Measurements from ENCODE around the gene EPB41L4A.

The EPB41L4A gene

GRCh38 chr5:112353678-112354077 is 65.4 kb downstream of the EPB41L4A start:
- no peak for DNase-seq

DNA sequence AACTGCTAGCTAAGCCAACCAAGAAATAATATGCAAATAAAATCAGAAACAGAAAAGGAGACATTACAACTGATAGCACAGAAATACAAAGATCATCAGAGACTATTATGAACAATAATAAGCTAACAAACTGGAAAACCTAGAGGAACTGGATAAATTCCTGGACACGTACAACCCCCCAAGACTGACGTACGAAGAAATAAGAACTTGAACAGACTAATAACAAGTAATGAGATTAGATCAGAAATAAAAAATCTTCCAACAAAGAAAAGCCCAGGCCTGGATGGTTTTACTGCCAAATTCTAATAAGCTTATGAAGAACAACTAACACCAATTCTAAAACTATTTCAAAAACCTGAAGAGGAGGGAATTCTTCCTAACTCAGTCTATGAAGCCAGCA is 67.9 kb downstream of the EPB41L4A start:
- DNase-seq = no peak

GRCh38 chr5:112350626-112351025 is 68.5 kb downstream of the EPB41L4A start:
- no peak for DNase-seq

- DNase-seq = no peak
These were observed 69.7 kb downstream of the EPB41L4A start for GRCh38 chr5:112349371-112349770.

DNA sequence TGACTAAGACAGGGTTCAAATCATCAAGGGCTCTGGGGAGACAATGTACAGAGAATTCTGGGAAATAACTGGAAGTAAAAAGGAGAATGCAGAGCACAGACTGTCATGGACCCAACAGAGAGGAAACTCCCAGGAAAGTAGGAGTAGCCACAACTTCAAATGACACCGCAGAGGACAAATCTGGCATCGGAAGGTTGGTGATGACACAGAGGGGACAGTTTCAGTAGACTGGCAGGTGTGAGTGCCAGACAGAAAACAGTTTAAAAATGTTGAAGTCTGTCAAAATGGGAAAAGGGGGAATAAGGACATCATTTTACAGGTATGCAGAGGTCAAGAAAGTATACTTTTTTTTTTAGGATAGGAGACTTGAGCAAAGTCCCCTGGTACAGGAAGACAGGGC is 70.2 kb downstream of the EPB41L4A start:
- DNase-seq = no peak

- no peak for DNase-seq
These were observed 70.7 kb downstream of the EPB41L4A start for GRCh38 chr5:112348387-112348786.

- DNase-seq = no peak
These were observed 72.5 kb downstream of the EPB41L4A start for GRCh38 chr5:112346411-112347044.

GRCh38 chr5:112344540-112344939 is 74.5 kb downstream of the EPB41L4A start:
- no peak for DNase-seq

DNA sequence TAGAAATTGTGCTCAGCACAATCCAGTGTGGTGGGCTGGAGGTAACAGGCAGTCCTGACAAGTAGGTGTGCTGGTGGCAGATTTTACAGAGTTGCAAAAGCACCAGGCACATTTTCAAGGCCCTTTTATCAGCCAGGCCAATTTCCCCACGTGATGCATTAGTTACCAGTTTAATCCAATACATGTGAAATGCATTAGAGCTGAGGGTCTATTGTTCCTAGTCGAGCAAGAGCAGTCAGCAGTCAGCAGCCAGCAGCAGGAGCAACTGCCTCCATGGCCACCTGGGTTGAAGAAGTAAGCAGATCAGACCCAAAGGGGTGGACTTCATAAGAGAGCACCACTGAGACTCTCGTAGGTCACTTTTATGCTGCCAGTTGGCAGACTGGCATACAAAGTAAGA is 76.7 kb downstream of the EPB41L4A start:
- DNase-seq = no peak

DNA sequence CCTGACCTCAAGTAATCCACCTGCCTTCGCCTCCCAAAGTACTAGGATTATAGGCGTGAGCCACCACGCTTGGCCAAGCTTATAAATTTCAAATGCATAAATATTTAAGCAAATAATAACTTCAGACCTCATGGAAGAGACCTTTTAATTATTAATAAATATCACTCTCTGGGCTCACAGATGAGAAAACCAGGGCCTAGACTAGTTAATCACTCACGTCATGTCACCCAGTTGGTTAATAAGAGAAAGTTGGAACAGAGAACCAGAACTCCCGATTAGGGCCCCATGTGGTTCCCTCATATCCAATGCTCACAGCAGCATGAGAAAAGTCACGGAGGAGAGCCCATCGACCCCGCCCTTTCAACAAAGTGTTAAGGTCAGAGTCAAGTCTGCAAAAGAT is 79.3 kb downstream of the EPB41L4A start:
- no peak for DNase-seq

GRCh38 chr5:112338681-112339337 is 80.3 kb downstream of the EPB41L4A start:
- no peak for DNase-seq

DNA sequence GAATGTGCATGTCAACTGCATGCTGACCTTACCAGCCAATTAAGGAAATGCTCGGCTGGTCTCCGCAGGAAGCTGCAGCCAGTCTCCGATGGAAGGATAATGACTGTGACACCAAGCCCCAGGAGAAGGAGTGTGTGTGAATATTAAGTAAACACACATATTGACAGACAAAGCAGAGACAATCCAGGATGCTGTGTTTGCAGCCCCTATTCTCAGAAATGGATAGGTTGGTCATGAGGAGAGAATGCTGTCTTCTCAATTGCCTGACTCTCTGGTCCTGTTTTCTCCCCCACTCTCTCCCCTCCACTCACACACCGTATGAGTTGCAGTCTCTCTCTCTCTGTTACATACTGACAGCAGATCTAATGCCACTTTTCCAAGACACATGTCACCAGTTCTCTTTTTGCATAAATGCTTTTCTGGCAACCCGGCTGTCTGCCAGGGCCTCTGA is 85.7 kb downstream of the EPB41L4A start:
- no peak for DNase-seq

DNA sequence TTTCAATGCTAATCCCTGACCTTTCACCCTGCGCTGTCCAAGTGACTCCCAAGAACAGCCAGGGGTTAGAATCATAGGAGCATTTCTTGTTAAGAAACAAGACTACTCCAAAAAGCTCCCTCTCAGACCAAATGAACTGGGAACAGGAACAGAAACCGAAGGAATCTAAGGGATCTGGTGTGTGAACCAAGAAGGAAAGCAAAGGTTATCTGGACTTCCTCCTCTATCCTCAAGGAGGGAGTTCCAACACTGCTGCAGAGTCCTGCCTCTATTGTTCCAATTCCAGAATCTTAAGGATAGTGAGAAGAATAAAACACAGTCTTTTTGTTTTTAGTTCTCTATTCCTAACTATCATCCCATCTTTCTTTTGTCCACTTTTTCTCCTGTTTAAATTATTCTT is 87.2 kb downstream of the EPB41L4A start:
- DNase-seq = no peak

- peak in 1 of 2 donors; percentile 1 for DNase-seq
These were observed 89.5 kb downstream of the EPB41L4A start for GRCh38 chr5:112329419-112330090.

DNA sequence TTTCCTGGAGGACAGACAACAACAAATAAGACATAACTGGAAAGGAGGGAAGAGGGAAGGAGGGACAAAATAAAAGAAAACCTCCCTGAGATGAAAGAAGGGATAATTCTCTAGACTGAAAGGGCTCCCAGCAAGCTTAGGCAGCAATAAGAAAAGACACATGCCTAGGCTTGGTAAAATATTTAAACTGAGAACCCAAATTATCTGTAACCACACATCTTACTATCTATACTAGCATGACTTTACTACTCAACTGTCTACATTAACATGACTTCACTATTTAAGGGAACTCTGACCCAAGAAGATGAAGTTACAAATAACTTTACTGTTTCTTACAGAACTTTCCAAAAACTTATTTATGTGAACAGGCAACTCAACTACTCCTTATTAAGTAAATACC is 95.9 kb downstream of the EPB41L4A start:
- no peak for DNase-seq

- DNase-seq = no peak
These were observed 98.7 kb downstream of the EPB41L4A start for GRCh38 chr5:112320408-112320807.

GRCh38 chr5:112318346-112318745 is 100.7 kb downstream of the EPB41L4A start:
- no peak for DNase-seq

- DNase-seq = no peak
These were observed 101.2 kb downstream of the EPB41L4A start for GRCh38 chr5:112317866-112318265.

DNA sequence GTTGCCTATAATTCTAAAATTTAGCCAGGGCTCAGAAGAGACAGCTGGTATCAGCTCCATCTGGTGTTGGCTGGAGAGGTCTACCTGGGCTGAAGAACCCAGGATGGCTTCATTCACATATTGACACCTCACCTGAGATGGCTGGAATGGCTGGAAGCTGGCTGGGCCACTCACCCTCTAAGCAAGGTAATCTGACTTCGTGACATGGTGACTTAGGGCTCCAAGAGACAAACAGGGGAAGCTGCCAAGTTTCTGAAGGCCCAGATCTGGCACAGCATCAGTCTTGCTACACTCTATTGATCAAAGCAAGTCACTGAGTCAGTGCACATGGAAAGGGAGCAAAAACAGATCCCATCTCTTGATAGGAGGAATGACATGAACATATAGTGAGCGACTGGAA is 102.3 kb downstream of the EPB41L4A start:
- no peak for DNase-seq

DNA sequence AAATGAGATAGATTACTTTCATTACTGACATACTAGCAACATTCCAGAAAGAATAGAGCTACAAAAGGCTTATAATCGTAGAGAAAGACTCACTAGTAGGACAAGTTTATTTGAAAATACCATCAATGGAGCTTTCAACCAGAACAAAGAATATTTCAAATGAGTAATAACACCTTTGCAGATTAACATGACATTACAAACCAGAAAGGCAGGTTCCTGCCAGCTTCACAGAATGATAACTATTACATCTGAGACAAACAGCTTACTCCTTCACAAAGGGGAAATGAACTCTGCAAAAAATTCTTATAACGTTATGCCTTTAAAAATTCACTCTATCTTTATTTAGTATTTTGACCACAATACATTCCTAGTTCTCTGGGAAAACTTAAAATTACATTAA is 103.1 kb downstream of the EPB41L4A start:
- DNase-seq = no peak

DNA sequence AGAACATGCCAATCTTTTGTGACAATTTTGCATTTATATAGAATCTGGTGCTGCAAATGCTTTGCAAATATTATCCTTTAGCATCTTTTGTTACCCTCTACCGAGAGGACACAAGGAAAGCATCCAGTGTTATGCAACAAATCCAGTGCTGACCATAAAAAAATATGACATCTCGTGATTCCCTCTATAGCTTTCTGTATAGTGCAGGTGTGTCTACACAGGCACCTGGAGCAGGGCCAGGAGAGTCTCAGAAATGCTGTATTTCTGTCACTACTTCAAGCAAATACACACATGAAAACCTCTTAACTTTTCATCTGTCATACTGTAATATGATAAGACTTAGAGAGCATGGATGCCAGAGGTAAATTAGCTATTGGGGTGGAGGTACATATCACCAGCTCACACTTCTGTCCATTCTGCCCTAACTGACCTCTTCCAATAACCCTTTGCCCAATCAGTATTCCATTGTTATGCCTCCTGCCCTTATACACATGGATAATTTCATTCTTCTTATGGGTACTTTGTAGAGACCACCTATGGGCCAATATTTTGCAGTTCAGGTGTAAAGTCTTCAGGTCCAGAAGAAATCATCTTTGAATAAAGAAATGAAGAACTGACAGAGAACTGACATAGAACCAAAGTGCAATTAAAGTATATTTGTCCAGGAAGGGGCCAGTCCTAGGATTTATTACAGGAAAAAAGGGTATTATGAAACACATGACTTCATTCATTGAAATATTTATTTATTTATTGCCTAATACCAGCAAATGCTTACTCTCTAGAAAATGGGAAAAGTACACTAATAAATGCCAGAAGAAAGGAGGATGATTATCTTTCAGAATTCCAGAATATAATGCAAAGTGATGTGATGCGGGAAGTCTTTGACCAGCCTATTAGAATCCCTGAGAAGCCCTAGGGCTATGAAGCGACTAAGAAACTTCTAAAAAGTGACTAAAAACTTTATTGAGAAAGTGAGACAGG is 106.5 kb downstream of the EPB41L4A start:
- DNase-seq = no peak

- no peak for DNase-seq
These were observed 108.3 kb downstream of the EPB41L4A start for GRCh38 chr5:112310746-112311145.

DNA sequence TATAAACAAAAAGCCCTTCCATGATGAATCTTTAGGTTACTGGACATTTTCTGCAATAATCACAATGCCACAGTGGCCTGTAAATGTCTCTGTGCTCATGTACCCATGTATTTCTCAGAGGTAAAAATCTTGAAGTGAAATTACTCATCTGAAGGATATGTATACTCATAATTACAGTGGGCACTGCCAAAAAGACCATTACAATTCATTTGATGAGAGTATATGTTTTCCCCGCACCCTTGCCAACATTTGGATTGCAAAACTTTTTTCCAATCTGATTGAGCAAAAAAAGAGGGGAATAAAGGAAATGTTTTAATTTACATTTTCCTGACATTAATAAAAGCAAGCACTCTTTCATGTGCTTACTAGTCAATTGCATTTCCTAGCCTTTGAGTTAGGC is 110.5 kb downstream of the EPB41L4A start:
- DNase-seq = no peak

Measured in CD4-positive, alpha-beta T cell treated with Interleukin-1 beta for 1 hour (primary cell).